Peyer's patch (tissue), 4 donors: Measurements from ENCODE around the gene MX1. TPM values are rescaled to one million over a fixed set of nuclear protein-coding genes. Genes with fewer than 3 reads are reported as not detected.

Experiments used
- DNase-seq, 3 donors: peaks; one replicate each; pipeline ENCODE4 v3.0.0-alpha.2; 2017 to 2019
- H3K27ac ChIP-seq, 4 donors: fragments of 200-600 bp; sonication (generic); one replicate each; pipeline ENCODE4 v1.5.1; 2016 to 2019
- H3K27me3 ChIP-seq, 2 donors: fragments of 200-600 bp; sonication (generic); one replicate each; pipeline ENCODE4 v1.5.1; 2019
- H3K36me3 ChIP-seq, 3 donors: fragments of 200-600 bp; sonication (generic); one replicate each; pipeline ENCODE4 v1.5.1; 2016 to 2019
- H3K4me1 ChIP-seq, 4 donors: fragments of 200-600 bp; sonication (generic); one replicate each; pipeline ENCODE4 v1.5.1; 2016 to 2019
- H3K4me3 ChIP-seq, 4 donors: fragments of 200-600 bp; sonication (generic); 1 replicate in 3 of 4; 2 replicates in 1 of 4; pipeline ENCODE4 v1.5.1; 2016 to 2019; ENCODE audit warnings: mild to moderate bottlenecking in 1 of 4
- H3K9me3 ChIP-seq, 4 donors: fragments of 200-600 bp; sonication (generic); one replicate each; pipeline ENCODE4 v1.5.1; 2016 to 2019; ENCODE audit warnings: mild to moderate bottlenecking in 1 of 4
- POLR2A ChIP-seq, 2 donors: fragments of 450-650 bp; IDR thresholded peaks; one replicate each; pipeline ENCODE4 v1.5.1; 2017; ENCODE audit warnings: antibody characterized with exemption in 2 of 2, mild to moderate bottlenecking in 2 of 2, moderate library complexity in 2 of 2
- total RNA-seq, 4 donors: library from RNA; depleted of rRNA; stranded (reverse); fragments of >200 nt; gene quantifications; one replicate each; pipeline ENCODE4 v1.1.0, GENCODE V29; 2016
- TF ChIP-seq, protein P1 (sequence below), 6 experiments: fragments of 450-650 bp in 4 of 6; fragments of 200-600 bp in 2 of 6; sonication (generic) in 1 of 6; IDR thresholded peaks; one replicate each; pipeline ENCODE4 v1.5.1; 2017 to 2019; ENCODE audit warnings: antibody characterized with exemption in 6 of 6, mild to moderate bottlenecking in 3 of 6, moderate library complexity in 1 of 6

MX1 gene
- total RNA-seq, 4 donors from 2014 or later = 52.4 to 109 (median 78.9) TPM

DNA sequence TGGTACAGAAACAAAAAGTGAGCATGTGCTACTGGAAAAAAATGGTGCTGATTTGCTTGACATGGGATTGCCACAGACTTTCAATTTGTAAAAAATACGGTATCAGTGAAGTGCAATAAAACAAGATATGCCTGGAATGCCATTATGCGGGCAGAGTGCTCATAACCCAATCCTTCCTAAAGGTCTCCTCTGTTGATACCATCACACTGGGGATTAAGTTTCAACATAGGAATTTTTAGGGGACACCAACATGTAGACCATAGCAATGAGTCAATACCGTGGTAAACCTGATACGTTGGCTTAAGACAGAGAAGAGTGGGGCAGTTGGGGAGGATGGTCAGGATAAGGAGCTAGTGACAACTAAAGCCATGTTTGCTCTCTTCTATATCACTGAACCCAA lies 20.5 kb downstream of the MX1 start:
- Histone ChIP-seq H3K4me1 (no peaks in the 10 kb centered on the region), H3K36me3 (peaks cover 0 to 82% (median 0%) of the 10 kb centered on the region in 3 donors), H3K4me3 (no peak overlapping the region), H3K27ac (no peak overlapping the region), H3K27me3 (no peaks in the 10 kb centered on the region), H3K9me3 (no peaks in the 10 kb centered on the region)
- no peak for DNase-seq
- TF ChIP-seq, protein P1, sequence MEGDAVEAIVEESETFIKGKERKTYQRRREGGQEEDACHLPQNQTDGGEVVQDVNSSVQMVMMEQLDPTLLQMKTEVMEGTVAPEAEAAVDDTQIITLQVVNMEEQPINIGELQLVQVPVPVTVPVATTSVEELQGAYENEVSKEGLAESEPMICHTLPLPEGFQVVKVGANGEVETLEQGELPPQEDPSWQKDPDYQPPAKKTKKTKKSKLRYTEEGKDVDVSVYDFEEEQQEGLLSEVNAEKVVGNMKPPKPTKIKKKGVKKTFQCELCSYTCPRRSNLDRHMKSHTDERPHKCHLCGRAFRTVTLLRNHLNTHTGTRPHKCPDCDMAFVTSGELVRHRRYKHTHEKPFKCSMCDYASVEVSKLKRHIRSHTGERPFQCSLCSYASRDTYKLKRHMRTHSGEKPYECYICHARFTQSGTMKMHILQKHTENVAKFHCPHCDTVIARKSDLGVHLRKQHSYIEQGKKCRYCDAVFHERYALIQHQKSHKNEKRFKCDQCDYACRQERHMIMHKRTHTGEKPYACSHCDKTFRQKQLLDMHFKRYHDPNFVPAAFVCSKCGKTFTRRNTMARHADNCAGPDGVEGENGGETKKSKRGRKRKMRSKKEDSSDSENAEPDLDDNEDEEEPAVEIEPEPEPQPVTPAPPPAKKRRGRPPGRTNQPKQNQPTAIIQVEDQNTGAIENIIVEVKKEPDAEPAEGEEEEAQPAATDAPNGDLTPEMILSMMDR (IDR thresholded peaks at IDR 0.05) = no peak
- TF ChIP-seq POLR2A (IDR thresholded peaks at IDR 0.05) = no peak

DNA sequence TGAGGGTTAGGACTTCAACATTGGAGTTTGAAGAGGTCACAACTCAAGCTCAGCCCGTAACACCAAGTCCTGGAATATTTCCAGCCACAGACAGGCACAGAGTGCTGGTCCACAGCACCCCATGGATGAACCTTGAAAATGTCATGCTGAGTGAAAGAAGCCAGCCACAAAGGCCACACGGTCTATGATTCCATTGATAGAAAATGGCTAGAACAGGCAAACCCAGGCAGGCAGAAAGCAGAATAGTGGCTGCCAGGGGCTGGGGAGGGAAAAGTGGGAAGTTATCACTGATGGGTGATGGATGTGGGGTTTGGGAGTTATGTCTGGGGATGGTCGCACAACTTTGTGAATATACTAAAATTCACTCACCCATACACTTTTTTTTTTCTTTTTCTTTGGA lies 21.3 kb downstream of the MX1 start:
- peak in 1 of 3 donors; percentile 2 for DNase-seq
- peaks cover 0 to 75% (median 0%) of the 10 kb centered on the region in 3 donors for H3K36me3 ChIP-seq
- TF ChIP-seq POLR2A (IDR thresholded peaks at IDR 0.05) = no peak
- TF ChIP-seq, protein P1 (IDR thresholded peaks at IDR 0.05) = no peak
- no peaks in the 10 kb centered on the region for H3K9me3 ChIP-seq
- no peak overlapping the region for H3K4me3 ChIP-seq
- H3K4me1 ChIP-seq = no peaks in the 10 kb centered on the region
- no peak overlapping the region for H3K27ac ChIP-seq
- no peaks in the 10 kb centered on the region for H3K27me3 ChIP-seq

DNA sequence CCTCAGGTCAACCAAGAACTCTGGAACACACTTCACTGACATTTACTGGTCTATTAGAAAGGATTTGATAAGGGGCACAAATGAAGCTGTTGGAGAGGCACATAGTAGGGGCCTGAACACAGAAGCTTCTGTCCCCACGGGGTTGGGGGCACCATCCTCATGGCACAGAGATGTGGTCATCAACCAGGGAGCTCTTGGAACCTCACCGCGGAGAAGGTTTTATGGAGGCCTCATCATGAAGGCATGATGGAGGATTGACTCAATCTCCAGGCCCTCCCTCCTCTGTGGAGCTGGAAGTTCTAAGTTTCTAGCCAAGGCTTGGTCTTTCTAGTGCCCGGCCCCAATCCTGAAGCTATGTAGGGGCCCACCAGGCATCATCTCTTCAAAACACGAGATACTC lies 23.6 kb downstream of the MX1 start:
- H3K9me3 ChIP-seq = no peaks in the 10 kb centered on the region
- H3K4me3 ChIP-seq = no peak overlapping the region
- peak in 1 of 3 donors; percentile 9 for DNase-seq
- H3K4me1 ChIP-seq = no peaks in the 10 kb centered on the region
- H3K36me3 ChIP-seq = peaks cover 0 to 73% (median 0%) of the 10 kb centered on the region in 3 donors
- no peaks in the 10 kb centered on the region for H3K27me3 ChIP-seq
- TF ChIP-seq, protein P1 (IDR thresholded peaks at IDR 0.05) = no peak
- TF ChIP-seq POLR2A (IDR thresholded peaks at IDR 0.05) = no peak
- H3K27ac ChIP-seq = no peak overlapping the region

DNA sequence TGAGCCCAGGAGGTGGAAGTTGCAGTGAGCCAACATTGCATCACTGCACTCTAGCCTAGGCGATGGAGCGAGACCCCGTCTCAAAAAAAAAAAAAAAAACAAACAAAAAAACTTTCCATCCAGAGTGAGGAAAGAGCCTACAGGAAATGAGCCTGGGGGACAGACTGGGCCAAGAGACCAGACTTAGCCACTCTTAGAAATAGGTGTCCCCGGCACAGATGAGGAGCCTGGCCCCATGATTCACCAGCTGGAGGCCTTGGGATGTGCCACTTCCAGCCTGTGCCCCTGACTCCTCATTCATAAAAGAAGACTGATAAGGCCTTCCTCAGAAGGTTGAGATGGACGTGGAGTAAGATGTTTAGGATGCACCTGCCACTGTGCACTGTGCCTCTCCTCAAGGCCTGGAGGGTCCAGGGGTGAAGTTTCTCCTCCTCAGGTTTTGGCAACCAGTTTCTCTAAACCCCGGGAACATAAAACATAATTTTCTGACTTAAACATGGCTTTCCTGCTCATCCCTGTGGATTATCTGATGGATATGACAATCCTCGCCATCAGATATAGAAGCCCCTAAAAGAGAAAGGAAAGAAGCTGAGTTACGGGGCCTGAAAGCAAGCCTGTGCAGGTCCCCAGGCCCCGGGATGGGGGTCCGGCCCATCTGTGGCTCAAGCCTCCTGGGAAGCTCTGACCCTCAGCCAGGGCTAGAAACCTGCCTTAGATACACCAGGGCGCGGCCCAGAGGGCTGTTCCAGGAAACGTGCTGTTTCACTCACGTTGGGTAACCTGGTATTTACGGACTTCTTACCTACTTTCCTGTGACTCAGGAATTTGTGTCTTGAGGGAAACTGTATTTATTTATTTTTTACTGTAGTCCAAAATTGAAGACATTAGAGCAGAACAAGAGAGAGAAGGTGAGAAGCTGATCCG lies 26.0 kb downstream of the MX1 start:
- no peak overlapping the region for H3K27ac ChIP-seq
- H3K4me1 ChIP-seq = no peaks in the 10 kb centered on the region
- no peaks in the 10 kb centered on the region for H3K27me3 ChIP-seq
- TF ChIP-seq, protein P1 (IDR thresholded peaks at IDR 0.05) = no peak
- no peak for TF ChIP-seq POLR2A (IDR thresholded peaks at IDR 0.05)
- no peaks in the 10 kb centered on the region for H3K9me3 ChIP-seq
- DNase-seq = peak in 1 of 3 donors; percentile 43
- peaks cover 0 to 61% (median 0%) of the 10 kb centered on the region in 3 donors for H3K36me3 ChIP-seq
- H3K4me3 ChIP-seq = no peak overlapping the region

DNA sequence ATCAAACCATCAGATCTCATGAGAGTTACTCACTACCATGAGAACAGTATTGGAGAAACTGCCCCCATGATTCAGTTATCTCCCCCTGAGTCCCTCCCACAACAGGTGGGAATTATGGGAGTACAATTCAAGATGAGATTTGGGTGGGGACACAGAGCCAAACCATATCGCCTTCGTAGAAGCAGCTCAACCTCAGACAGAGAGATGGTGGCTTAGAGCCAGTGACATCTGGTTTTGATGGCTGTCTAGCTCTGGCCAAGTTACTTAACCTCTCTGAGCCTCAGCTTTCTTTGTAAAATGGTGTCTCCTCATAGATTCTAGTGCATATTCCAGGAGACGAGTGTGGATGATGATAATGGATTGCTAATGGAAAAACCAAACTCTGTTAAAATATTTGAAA lies 27.2 kb downstream of the MX1 start:
- peaks cover 0 to 63% (median 0%) of the 10 kb centered on the region in 3 donors for H3K36me3 ChIP-seq
- no peak overlapping the region for H3K27ac ChIP-seq
- H3K4me3 ChIP-seq = no peak overlapping the region
- no peak for TF ChIP-seq POLR2A (IDR thresholded peaks at IDR 0.05)
- TF ChIP-seq, protein P1 (IDR thresholded peaks at IDR 0.05) = no peak
- H3K9me3 ChIP-seq = no peaks in the 10 kb centered on the region
- DNase-seq = no peak
- H3K4me1 ChIP-seq = no peaks in the 10 kb centered on the region
- H3K27me3 ChIP-seq = no peaks in the 10 kb centered on the region
